Peyer's patch (tissue), 4 donors: ENCODE results near the gene RARG. TPM values are rescaled to one million over a fixed set of nuclear protein-coding genes. Genes with fewer than 3 reads are reported as not detected.

ENCODE experiments used
- DNase-seq, 3 donors: peaks; one replicate each; pipeline ENCODE4 v3.0.0-alpha.2; 2017 to 2019
- H3K27ac ChIP-seq, 4 donors: fragments of 200-600 bp; sonication (generic); one replicate each; pipeline ENCODE4 v1.5.1; 2016 to 2019
- H3K27me3 ChIP-seq, 2 donors: fragments of 200-600 bp; sonication (generic); one replicate each; pipeline ENCODE4 v1.5.1; 2019
- H3K36me3 ChIP-seq, 3 donors: fragments of 200-600 bp; sonication (generic); one replicate each; pipeline ENCODE4 v1.5.1; 2016 to 2019
- H3K4me1 ChIP-seq, 4 donors: fragments of 200-600 bp; sonication (generic); one replicate each; pipeline ENCODE4 v1.5.1; 2016 to 2019
- H3K4me3 ChIP-seq, 4 donors: fragments of 200-600 bp; sonication (generic); 1 replicate in 3 of 4; 2 replicates in 1 of 4; pipeline ENCODE4 v1.5.1; 2016 to 2019; ENCODE audit warnings: mild to moderate bottlenecking in 1 of 4
- H3K9me3 ChIP-seq, 4 donors: fragments of 200-600 bp; sonication (generic); one replicate each; pipeline ENCODE4 v1.5.1; 2016 to 2019; ENCODE audit warnings: mild to moderate bottlenecking in 1 of 4
- CTCF ChIP-seq, 6 experiments: fragments of 450-650 bp in 4 of 6; fragments of 200-600 bp in 2 of 6; sonication (generic) in 1 of 6; IDR thresholded peaks; one replicate each; pipeline ENCODE4 v1.5.1; 2017 to 2019; ENCODE audit warnings: antibody characterized with exemption in 6 of 6, mild to moderate bottlenecking in 3 of 6, moderate library complexity in 1 of 6
- POLR2A ChIP-seq, 2 donors: fragments of 450-650 bp; IDR thresholded peaks; one replicate each; pipeline ENCODE4 v1.5.1; 2017; ENCODE audit warnings: antibody characterized with exemption in 2 of 2, mild to moderate bottlenecking in 2 of 2, moderate library complexity in 2 of 2
- total RNA-seq, 4 donors: library from RNA; depleted of rRNA; stranded (reverse); fragments of >200 nt; gene quantifications; one replicate each; pipeline ENCODE4 v1.1.0, GENCODE V29; 2016

The RARG gene
- total RNA-seq, 4 donors from 2014 or later, result 1.9 to 10.7 (median 5.7) TPM

DNA sequence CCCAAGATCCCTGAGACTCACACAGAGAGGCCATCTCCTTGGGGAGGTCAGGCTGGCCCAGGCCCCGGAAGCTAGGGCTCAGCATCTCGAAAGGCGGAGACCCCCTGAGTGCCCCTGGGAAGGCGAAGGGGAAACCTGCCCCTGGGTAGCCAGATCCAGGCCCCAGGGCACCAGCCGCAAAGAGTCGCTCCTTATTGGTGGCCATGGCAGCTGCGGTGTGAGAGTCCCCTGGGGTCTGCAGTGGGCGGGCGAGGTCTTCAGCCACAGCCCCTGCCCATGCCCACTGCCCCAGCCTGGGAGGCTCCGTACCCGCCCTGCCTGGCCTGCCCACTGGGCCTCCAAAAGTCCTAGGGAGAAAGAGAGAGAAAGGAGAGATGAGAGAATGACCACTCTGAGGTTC is 4.7 kb downstream of the RARG start:
- no peaks in the 10 kb centered on the region for H3K36me3 ChIP-seq
- no peaks in the 10 kb centered on the region for H3K27me3 ChIP-seq
- no peak for DNase-seq
- H3K27ac ChIP-seq, result no peak overlapping the region
- H3K4me1 ChIP-seq, result peaks cover 0 to 42% (median 6%) of the 10 kb centered on the region in 4 donors
- no peak for TF ChIP-seq CTCF (IDR thresholded peaks at IDR 0.05)
- no peak for TF ChIP-seq POLR2A (IDR thresholded peaks at IDR 0.05)
- no peaks in the 10 kb centered on the region for H3K9me3 ChIP-seq
- no peak overlapping the region for H3K4me3 ChIP-seq

DNA sequence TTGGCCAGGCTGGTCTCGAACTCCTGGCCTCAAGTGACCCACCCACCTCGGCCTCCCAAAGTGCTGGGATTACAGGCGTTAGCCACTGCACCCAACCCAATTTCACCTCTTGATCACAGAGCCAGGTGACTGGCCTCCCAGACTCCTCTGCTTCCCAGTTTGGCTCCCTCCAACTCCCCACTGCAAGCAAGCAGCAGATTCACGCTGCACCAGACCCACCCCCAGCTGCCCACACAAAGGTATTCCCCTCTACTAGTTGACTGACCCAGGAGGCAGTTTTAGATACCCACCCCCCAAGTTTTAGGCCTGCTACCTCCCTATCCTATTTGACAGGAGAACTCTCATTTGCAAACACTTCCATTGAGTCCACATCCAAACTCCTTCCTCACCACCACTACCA is 5.2 kb downstream of the RARG start:
- H3K27me3 ChIP-seq, result no peaks in the 10 kb centered on the region
- TF ChIP-seq CTCF (IDR thresholded peaks at IDR 0.05), result no peak
- TF ChIP-seq POLR2A (IDR thresholded peaks at IDR 0.05), result no peak
- H3K4me3 ChIP-seq, result no peak overlapping the region
- H3K9me3 ChIP-seq, result no peaks in the 10 kb centered on the region
- H3K4me1 ChIP-seq, result peaks cover 0 to 42% (median 7%) of the 10 kb centered on the region in 4 donors
- no peak for DNase-seq
- no peak overlapping the region for H3K27ac ChIP-seq
- no peaks in the 10 kb centered on the region for H3K36me3 ChIP-seq

DNA sequence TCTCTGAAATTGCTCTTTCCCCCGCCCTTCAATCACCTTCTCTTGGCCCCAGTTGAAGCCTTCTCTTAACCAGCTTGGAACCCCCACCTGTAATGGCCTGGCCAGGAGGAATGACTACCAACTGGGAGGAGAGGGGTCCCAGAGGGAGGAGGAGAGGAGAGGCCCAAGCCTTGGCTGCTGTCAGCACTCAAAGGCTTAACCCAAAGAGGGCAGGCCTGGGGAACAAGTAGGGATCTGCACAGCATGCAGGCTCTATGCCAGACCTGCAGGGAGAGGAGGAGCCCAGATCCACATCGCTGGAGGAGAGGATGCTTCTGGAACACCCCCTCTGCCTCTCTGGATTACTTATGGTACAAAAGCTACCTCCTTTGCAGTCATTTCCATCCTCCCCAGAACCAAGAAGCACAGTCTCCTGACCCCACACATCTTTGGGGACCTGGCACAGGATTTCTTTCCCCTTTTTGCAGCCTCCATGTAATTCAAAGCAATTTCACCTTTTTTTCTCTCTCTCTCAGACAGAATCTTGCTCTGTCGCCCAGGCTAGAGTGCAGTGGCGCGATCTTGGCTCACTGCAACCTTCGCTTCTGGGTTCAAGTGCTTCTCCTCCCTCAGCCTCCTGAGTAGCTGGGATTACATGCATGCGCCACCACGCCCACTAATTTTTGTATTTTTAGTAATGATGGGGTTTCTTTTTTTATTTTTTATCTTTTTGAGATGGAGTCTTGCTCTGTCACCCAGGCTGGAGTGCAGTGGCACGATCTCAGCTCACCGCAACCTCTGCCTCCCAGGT is 6.2 kb downstream of the RARG start:
- no peak for DNase-seq
- H3K36me3 ChIP-seq, result no peaks in the 10 kb centered on the region
- no peaks in the 10 kb centered on the region for H3K27me3 ChIP-seq
- no peak overlapping the region for H3K4me3 ChIP-seq
- peaks cover 0 to 33% (median 10%) of the 10 kb centered on the region in 4 donors for H3K4me1 ChIP-seq
- no peak overlapping the region for H3K27ac ChIP-seq
- no peaks in the 10 kb centered on the region for H3K9me3 ChIP-seq
- no peak for TF ChIP-seq CTCF (IDR thresholded peaks at IDR 0.05)
- TF ChIP-seq POLR2A (IDR thresholded peaks at IDR 0.05), result no peak

DNA sequence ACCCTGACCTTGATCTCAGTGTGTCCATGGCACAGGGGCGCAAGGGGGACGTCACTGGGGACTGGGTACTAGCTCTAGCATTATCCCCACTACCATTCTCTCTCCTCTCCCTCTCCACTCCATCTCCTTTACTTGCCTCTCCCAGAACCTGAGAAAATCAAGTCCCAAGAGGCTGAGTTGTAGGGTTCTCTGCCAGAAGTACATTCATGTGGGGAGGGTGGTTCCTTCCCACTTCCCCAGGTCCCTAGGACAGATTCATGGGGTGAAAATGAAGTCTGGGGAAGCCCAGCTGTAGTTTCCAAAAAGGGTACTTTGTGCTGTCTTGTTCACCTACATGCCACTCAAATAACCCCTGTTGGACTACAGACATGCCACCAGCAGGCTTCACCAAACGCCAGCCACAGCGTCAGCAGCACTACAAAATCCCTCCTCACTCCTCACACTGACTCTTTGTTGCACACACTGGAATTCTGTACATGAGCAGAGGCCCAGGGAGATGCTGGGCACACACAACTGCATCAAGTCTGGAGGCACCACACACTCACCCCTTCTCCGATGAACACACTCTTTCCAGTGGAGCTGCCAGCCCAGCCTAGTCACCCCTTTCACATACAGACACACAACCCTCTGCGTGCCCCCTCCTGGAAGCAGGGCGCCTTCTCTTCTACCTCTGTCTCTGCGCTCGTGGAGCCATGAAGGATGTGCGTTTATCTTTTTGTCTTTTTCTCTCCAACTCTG is 6.9 kb downstream of the RARG start:
- Histone ChIP-seq H3K27me3 (no peaks in the 10 kb centered on the region), H3K4me1 (peaks cover 0 to 39% (median 10%) of the 10 kb centered on the region in 4 donors), H3K4me3 (no peak overlapping the region), H3K9me3 (no peaks in the 10 kb centered on the region), H3K36me3 (no peaks in the 10 kb centered on the region), H3K27ac (peak overlapping the region in 3 of 4 donors; percentile 2 to 72 (median 30))
- no peak for DNase-seq
- no peak for TF ChIP-seq CTCF (IDR thresholded peaks at IDR 0.05)
- TF ChIP-seq POLR2A (IDR thresholded peaks at IDR 0.05), result no peak

- TF ChIP-seq POLR2A (IDR thresholded peaks at IDR 0.05) (no peak), CTCF (IDR thresholded peaks at IDR 0.05) (no peak)
- Histone ChIP-seq H3K27ac (peak overlapping the region in 3 of 4 donors; percentile 30 to 97 (median 72)), H3K36me3 (no peaks in the 10 kb centered on the region), H3K9me3 (no peaks in the 10 kb centered on the region), H3K4me1 (peaks cover 0 to 39% (median 10%) of the 10 kb centered on the region in 4 donors), H3K4me3 (no peak overlapping the region), H3K27me3 (no peaks in the 10 kb centered on the region)
- DNase-seq, result no peak
Observed at GRCh38 chr12:53224061-53224896, 7.7 kb downstream of the RARG start.
